HepG2 (cell line): ENCODE results near the gene GOLGA8B. TPM values are rescaled to one million over a fixed set of nuclear protein-coding genes. Genes with fewer than 3 reads are reported as not detected.

Source experiments
- E2F1 ChIP-seq: sonication (generic); formaldehyde crosslinking; IDR thresholded peaks from 2 replicates; pipeline ENCODE4 v1.5.0; 2020; ENCODE audit warnings: missing genetic modification reagents
- ELF3 ChIP-seq: IDR thresholded peaks from 2 replicates; pipeline ENCODE4 v1.6.1; 2016; ENCODE audit warnings: missing genetic modification reagents, missing compliant biosample characterization
- FOXM1 ChIP-seq: sonication (generic); formaldehyde crosslinking; IDR thresholded peaks from 2 replicates; pipeline ENCODE4 v1.5.0; 2020; ENCODE audit warnings: missing genetic modification reagents
- HMGXB4 ChIP-seq, 2 experiments: sonication (generic) in 1 of 2; formaldehyde crosslinking in 1 of 2; IDR thresholded peaks; 2 replicates each; pipeline versions ENCODE4 v1.4.0 to v1.6.1; 2018 to 2020; ENCODE audit warnings: missing genetic modification reagents in 2 of 2, borderline replicate concordance in 1 of 2, low read depth in 1 of 2, mild to moderate bottlenecking in 1 of 2, missing biosample characterization in 1 of 2
- JDP2 ChIP-seq: sonication (generic); formaldehyde crosslinking; IDR thresholded peaks from 2 replicates; pipeline ENCODE4 v1.8.1; 2022; ENCODE audit warnings: missing genetic modification reagents, borderline replicate concordance
- KDM5A ChIP-seq: fragments of 200-600 bp; sonication (generic); IDR thresholded peaks from 2 replicates; pipeline ENCODE4 v1.7.0; 2018; ENCODE audit warnings: antibody characterized with exemption, mild to moderate bottlenecking, low read length, borderline replicate concordance
- MAX ChIP-seq: IDR thresholded peaks from 2 replicates; pipeline ENCODE4 v1.6.1; 2012; ENCODE audit warnings: inconsistent platforms
- MEIS1 ChIP-seq: sonication (generic); formaldehyde crosslinking; IDR thresholded peaks from 2 replicates; pipeline ENCODE4 v1.9.0; 2021; ENCODE audit warnings: mild to moderate bottlenecking, missing genetic modification reagents, moderate library complexity, borderline replicate concordance
- NR0B2 ChIP-seq: sonication (generic); formaldehyde crosslinking; IDR thresholded peaks from 2 replicates; pipeline ENCODE4 v1.4.0; 2020; ENCODE audit warnings: mild to moderate bottlenecking, missing genetic modification reagents
- PAXIP1 ChIP-seq: sonication (generic); formaldehyde crosslinking; conservative IDR thresholded peaks from 2 replicates; pipeline ENCODE4 v1.4.0; 2020; ENCODE audit warnings: mild to moderate bottlenecking, missing genetic modification reagents, moderate library complexity
- RNF2 ChIP-seq: fragments of 450-650 bp; conservative IDR thresholded peaks from 2 replicates; pipeline ENCODE4 v1.6.1; 2016; ENCODE audit warnings: low read depth
- YEATS2 ChIP-seq: sonication (generic); formaldehyde crosslinking; IDR thresholded peaks from 2 replicates; pipeline ENCODE4 v1.4.0; 2020; ENCODE audit warnings: missing genetic modification reagents, borderline replicate concordance
- ZNF281 ChIP-seq: sonication (generic); formaldehyde crosslinking; IDR thresholded peaks from 2 replicates; pipeline ENCODE4 v1.4.0; 2020; ENCODE audit warnings: missing genetic modification reagents, borderline replicate concordance
- ZNF616 ChIP-seq: sonication (generic); formaldehyde crosslinking; IDR thresholded peaks from 2 replicates; pipeline ENCODE4 v1.5.0; 2020; ENCODE audit warnings: low read depth, mild to moderate bottlenecking, missing genetic modification reagents
- ZNF850 ChIP-seq: sonication (generic); formaldehyde crosslinking; conservative IDR thresholded peaks from 2 replicates; pipeline ENCODE4 v1.9.0; 2021; ENCODE audit warnings: mild to moderate bottlenecking, missing genetic modification reagents
- polyA plus RNA-seq, 8 experiments: library from polyadenylated mRNA; depleted of rRNA in 3 of 8; stranded (reverse) in 7 of 8; unstranded in 1 of 8; fragments of >200 nt; fragmentation: Illumina TruSeq in 4 of 8; extraction: Trizol in 4 of 8; gene quantifications; 2 replicates each; pipeline versions ENCODE4 v1.2.1 to v1.2.3, GENCODE V29; 2011 to 2016; ENCODE audit warnings: low read depth in 4 of 8, missing spikeins in 1 of 8, mixed read lengths in 1 of 8; ENCODE audit not compliant: insufficient read depth in 1 of 8
- total RNA-seq, 5 experiments: library from RNA; depleted of rRNA; stranded (reverse); fragments of >200 nt; fragmentation: Illumina TruSeq; extraction: Trizol; gene quantifications; 2 replicates each; pipeline ENCODE4 v1.2.3, GENCODE V29; 2016; ENCODE audit warnings: low read depth in 1 of 5

The GOLGA8B gene
- total and polyA plus RNA-seq, 2 of the 13 experiments (the other 11 are each of a cell fraction or from before 2014, with no cell fraction given) = 38.8 to 89.0 TPM

- TF ChIP-seq MAX (peak; percentile 61; the same call in 1 of the 2 replicates), E2F1 (no peak), PAXIP1 (CRISPR knock-in tag) (no peak), ZNF850 (CRISPR knock-in tag) (no peak), ZNF616 (no peak), KDM5A (peak; percentile 81), RNF2 (no peak), YEATS2 (CRISPR knock-in tag) (peak; percentile 73), FOXM1 (CRISPR knock-in tag) (no peak), HMGXB4 (CRISPR knock-in tag; IDR thresholded peaks at IDR 0.05; ENCODE audit: borderline replicate concordance in 1 of 2, low read depth in 1 of 2) (0 out of 4 replicates have a peak, but pooled peaks have one; percentile 20 to 38), NR0B2 (CRISPR knock-in tag) (no peak), ELF3 (CRISPR knock-in tag) (peak; percentile 29; the same call in 1 of the 2 replicates), JDP2 (CRISPR knock-in tag) (no peak), ZNF281 (CRISPR knock-in tag) (no peak), MEIS1 (no peak)
Measured at GRCh38 chr15:34588046-34588674, 4.7 kb upstream of the GOLGA8B start (continued).
